Keratinocyte (primary cell): Measurements from ENCODE around the gene FRMD3. TPM values are rescaled to one million over a fixed set of nuclear protein-coding genes. Genes with fewer than 3 reads are reported as not detected.
A peak's percentile ranks its signal among the peaks of the same experiment; 100 is the strongest.

ENCODE experiments used
- DNase-seq: peaks from one replicate; pipeline ENCODE4 v3.0.0-alpha.2; 2011; ENCODE audit warnings: low read depth, missing footprints, low spot score
- FAIRE-seq: peaks from 2 replicates; lab custom pipeline; 2011; peaks lifted over from hg19 to GRCh38; lab: Jason Lieb, UNC
- H2AFZ ChIP-seq: 2 replicates; pipeline ENCODE4 v1.6.0; 2012; ENCODE audit warnings: low read length, control low read depth, inconsistent platforms; ENCODE audit not compliant: control insufficient read depth
- H3K27ac ChIP-seq: 2 replicates; pipeline ENCODE4 v1.5.1; 2011; ENCODE audit warnings: low read length; ENCODE audit not compliant: control insufficient read depth, insufficient read depth
- H3K27me3 ChIP-seq: 3 replicates; pipeline ENCODE4 v1.6.0; 2011; ENCODE audit warnings: low read length; ENCODE audit not compliant: control insufficient read depth, insufficient read depth; ENCODE audit errors: extremely low read depth
- H3K36me3 ChIP-seq, 2 experiments: 2 replicates in 1 of 2; 3 replicates in 1 of 2; pipeline ENCODE4 v1.5.1; 2011; ENCODE audit warnings: low read length in 2 of 2, mild to moderate bottlenecking in 1 of 2; ENCODE audit not compliant: control insufficient read depth in 2 of 2, insufficient read depth in 2 of 2; ENCODE audit errors: extremely low read depth in 1 of 2
- H3K4me1 ChIP-seq: 3 replicates; pipeline ENCODE4 v1.5.1; 2011; ENCODE audit warnings: low read length; ENCODE audit not compliant: control insufficient read depth, insufficient read depth; ENCODE audit errors: extremely low read depth
- H3K4me2 ChIP-seq: 3 replicates; pipeline ENCODE4 v1.6.0; 2011; ENCODE audit warnings: low read depth, low read length; ENCODE audit not compliant: control insufficient read depth, insufficient read depth; ENCODE audit errors: extremely low read depth
- H3K4me3 ChIP-seq, 3 experiments: fragments of 200-600 bp in 1 of 3; sonication (generic) in 1 of 3; 2 replicates in 2 of 3; 3 replicates in 1 of 3; pipeline ENCODE4 v1.5.1; 2011 to 2016; ENCODE audit warnings: low read length in 3 of 3, mild to moderate bottlenecking in 3 of 3, control low read depth in 2 of 3, inconsistent platforms in 1 of 3, low read depth in 1 of 3, mixed read lengths in 1 of 3, mixed run types in 1 of 3, moderate library complexity in 1 of 3; ENCODE audit not compliant: control insufficient read depth in 2 of 3, insufficient read depth in 2 of 3; ENCODE audit errors: extremely low read depth in 1 of 3
- H3K79me2 ChIP-seq: 2 replicates; pipeline ENCODE4 v1.6.0; 2012; ENCODE audit warnings: low read length; ENCODE audit not compliant: control insufficient read depth, insufficient read depth
- H3K9ac ChIP-seq: 3 replicates; pipeline ENCODE4 v1.6.0; 2011; ENCODE audit warnings: low read length; ENCODE audit not compliant: control insufficient read depth, insufficient read depth; ENCODE audit errors: extremely low read depth
- H3K9me1 ChIP-seq: 3 replicates; pipeline ENCODE4 v1.6.0; 2011; ENCODE audit warnings: low read length; ENCODE audit not compliant: control insufficient read depth, insufficient read depth; ENCODE audit errors: extremely low read depth
- H3K9me3 ChIP-seq: 2 replicates; pipeline ENCODE4 v1.5.1; 2012; ENCODE audit warnings: low read depth, low read length; ENCODE audit not compliant: control insufficient read depth
- H4K20me1 ChIP-seq: 3 replicates; pipeline ENCODE4 v1.6.0; 2011; ENCODE audit warnings: low read length; ENCODE audit not compliant: control insufficient read depth, insufficient read depth; ENCODE audit errors: extremely low read depth
- EZH2 ChIP-seq: IDR thresholded peaks from one replicate; pipeline ENCODE4 v1.6.1; 2012; ENCODE audit warnings: inconsistent platforms, mild to moderate bottlenecking, low read length, moderate library complexity
- dilution Hi-C: fragments of 300-500 bp; cut with MboI; formaldehyde crosslinking; loops from one replicate; pipeline ENCODE4 v1.7.0; 2020; ENCODE audit warnings: low sequenced_read_pairs; ENCODE audit not compliant: extremely low pct_ligation_motif_present
- polyA minus RNA-seq, 3 experiments: library from RNA; depleted of rRNA, polyadenylated mRNA; stranded (reverse); fragments of >200 nt; gene quantifications; 1 replicate in 1 of 3; 2 replicates in 1 of 3; 3 replicates in 1 of 3; pipeline ENCODE4 v1.2.3, GENCODE V29; 2011
- polyA plus RNA-seq, 5 experiments: library from polyadenylated mRNA; depleted of rRNA in 3 of 5; stranded (reverse) in 3 of 5; stranded (forward) in 1 of 5; unstranded in 1 of 5; fragments of >200 nt; gene quantifications; 1 replicate in 1 of 5; 2 replicates in 3 of 5; 3 replicates in 1 of 5; pipeline versions ENCODE4 v1.2.1 to v1.2.3, GENCODE V29; 2011 to 2012; ENCODE audit warnings: missing spikeins in 2 of 5, low read depth in 1 of 5, low replicate concordance in 1 of 5
- TF ChIP-seq, protein P1 (sequence below), 3 experiments: IDR thresholded peaks in 1 of 3; conservative IDR thresholded peaks in 1 of 3; optimal IDR thresholded peaks in 1 of 3; 2 replicates in 2 of 3; 3 replicates in 1 of 3; pipeline versions ENCODE3 to v1.5.1; 2011; ENCODE audit warnings: low read length in 3 of 3, mild to moderate bottlenecking in 3 of 3, moderate library complexity in 2 of 3, control low read depth in 1 of 3, inconsistent platforms in 1 of 3; ENCODE audit not compliant: insufficient read depth in 2 of 3; ENCODE audit errors: extremely low read depth in 1 of 3

Gene FRMD3
- polyA plus RNA-seq (0.07 to 0.21 TPM (median 0.10 TPM) in 3 replicates), polyA minus RNA-seq (0.16 to 0.26 TPM in 2 of 3 replicates, not detected in the other)
- 0.92 TPM for polyA plus RNA-seq (2011; ENCODE audit: low read depth)
- polyA plus RNA-seq (2011; cell fraction: cytosol; rRNA removed): 0.18 and 0.38 TPM in 2 replicates
- 0.60 and 0.61 TPM in 2 replicates for polyA plus RNA-seq (2011; cell fraction: nucleus; rRNA removed)
- polyA plus RNA-seq (2012; ENCODE audit: low replicate concordance): 0.21 and 0.30 TPM in 2 replicates
- polyA minus RNA-seq (2011; cell fraction: cytosol; rRNA and poly(A)+ RNA removed): not detected
- 0.31 and 0.32 TPM in 2 replicates for polyA minus RNA-seq (2011; cell fraction: nucleus; rRNA and poly(A)+ RNA removed)

DNA sequence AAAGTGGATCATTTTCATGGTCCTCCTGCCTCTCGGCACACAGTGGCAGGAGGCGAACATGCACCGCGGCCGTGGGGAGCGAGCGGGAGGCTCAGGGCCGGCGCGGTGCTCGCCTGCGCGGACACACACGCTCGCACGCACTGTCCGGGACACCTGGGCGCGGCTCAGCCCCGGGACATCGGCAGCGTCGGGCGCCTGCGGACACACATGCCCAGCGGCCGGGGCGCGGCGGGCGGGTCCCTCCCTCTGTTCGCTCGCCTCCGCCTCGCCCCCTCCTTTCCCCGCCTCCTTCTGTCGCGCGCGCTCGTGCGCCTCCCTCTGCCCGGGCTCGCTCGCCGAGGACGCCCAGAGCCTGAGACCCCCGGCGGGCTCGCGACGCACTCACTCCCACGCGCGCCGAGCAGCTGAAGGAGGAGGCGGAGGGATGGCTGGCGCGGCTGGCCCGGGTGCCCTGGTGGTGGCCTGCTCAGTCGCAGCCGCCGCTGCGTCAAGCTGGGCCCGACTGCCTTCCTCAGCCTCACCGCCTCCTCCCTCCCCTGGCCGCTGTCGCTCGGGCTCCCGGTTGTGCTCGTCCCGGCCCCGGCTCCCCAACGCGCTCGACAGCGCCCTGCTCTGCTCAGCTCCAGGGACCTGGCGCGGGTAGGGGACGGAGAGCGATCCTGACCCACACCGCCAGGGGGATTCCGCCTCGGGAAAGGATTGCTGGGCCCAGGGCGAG is at the start of gene FRMD3:
Gene FRMD3 (minus strand): TSS at position 230 of the 718 bp plus-strand sequence. CDS start 170 bp downstream, at position 60.
- Histone ChIP-seq H3K4me3 (peak within 1 kb of the TSS; percentile 27 to 34 (median 29)), H4K20me1 (no peaks in the 10 kb centered on the region), H3K4me2 (peak within 1 kb of the TSS; percentile 41), H3K27me3 (peaks cover 38% of the 10 kb centered on the region), H3K9ac (no peak within 1 kb of the TSS), H3K9me1 (no peaks in the 10 kb centered on the region), H3K36me3 (no peaks in the 10 kb centered on the region), H2AFZ (peak within 1 kb of the TSS; percentile 30), H3K9me3 (no peaks in the 10 kb centered on the region), H3K27ac (no peak within 1 kb of the TSS), H3K4me1 (no peaks in the 10 kb centered on the region), H3K79me2 (no peaks in the 10 kb centered on the region)
- FAIRE-seq (no peak), DNase-seq (no peak)
- dilution Hi-C loops: no loop called here
- TF ChIP-seq, protein P1, sequence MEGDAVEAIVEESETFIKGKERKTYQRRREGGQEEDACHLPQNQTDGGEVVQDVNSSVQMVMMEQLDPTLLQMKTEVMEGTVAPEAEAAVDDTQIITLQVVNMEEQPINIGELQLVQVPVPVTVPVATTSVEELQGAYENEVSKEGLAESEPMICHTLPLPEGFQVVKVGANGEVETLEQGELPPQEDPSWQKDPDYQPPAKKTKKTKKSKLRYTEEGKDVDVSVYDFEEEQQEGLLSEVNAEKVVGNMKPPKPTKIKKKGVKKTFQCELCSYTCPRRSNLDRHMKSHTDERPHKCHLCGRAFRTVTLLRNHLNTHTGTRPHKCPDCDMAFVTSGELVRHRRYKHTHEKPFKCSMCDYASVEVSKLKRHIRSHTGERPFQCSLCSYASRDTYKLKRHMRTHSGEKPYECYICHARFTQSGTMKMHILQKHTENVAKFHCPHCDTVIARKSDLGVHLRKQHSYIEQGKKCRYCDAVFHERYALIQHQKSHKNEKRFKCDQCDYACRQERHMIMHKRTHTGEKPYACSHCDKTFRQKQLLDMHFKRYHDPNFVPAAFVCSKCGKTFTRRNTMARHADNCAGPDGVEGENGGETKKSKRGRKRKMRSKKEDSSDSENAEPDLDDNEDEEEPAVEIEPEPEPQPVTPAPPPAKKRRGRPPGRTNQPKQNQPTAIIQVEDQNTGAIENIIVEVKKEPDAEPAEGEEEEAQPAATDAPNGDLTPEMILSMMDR (optimal IDR thresholded peaks at IDR 0.05 in 1 of 3, IDR thresholded peaks at IDR 0.05 in 1 of 3, conservative IDR thresholded peaks at IDR 0.05 in 1 of 3; ENCODE audit: extremely low read depth in 1 of 3, insufficient read depth in 2 of 3, low read length in 3 of 3): peak; percentile 24 to 49 (median 48)
- peak; percentile 16 for TF ChIP-seq EZH2

DNA sequence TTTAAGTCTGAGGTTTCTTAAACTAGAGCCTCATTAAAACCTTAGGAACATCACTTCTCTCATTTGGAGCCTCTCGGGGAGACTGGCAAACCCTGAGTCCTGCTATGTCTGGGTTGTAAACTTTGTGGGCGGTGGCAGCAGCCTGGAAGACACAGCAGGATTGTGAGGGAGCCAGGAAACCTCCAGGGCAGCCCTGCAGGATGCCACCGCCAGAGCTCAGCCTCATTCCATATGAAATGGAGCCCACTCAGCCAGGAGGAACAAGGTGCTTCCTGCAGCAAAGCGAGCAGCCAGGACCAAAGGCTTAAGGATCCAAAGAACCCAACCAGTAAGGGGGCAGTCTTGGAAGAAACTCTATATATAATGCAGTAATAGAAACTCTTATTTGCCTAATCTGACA is 46.8 kb upstream of the FRMD3 start:
- H3K27me3 ChIP-seq: no peaks in the 10 kb centered on the region
- H4K20me1 ChIP-seq: no peaks in the 10 kb centered on the region
- no peaks in the 10 kb centered on the region for H3K4me1 ChIP-seq
- no peak overlapping the region for H3K4me2 ChIP-seq
- H3K79me2 ChIP-seq: no peaks in the 10 kb centered on the region
- no peak overlapping the region for H3K27ac ChIP-seq
- H2AFZ ChIP-seq: no peak overlapping the region
- dilution Hi-C loops: no loop called here
- TF ChIP-seq EZH2: no peak
- TF ChIP-seq, protein P1 (optimal IDR thresholded peaks at IDR 0.05 in 1 of 3, IDR thresholded peaks at IDR 0.05 in 1 of 3, conservative IDR thresholded peaks at IDR 0.05 in 1 of 3; ENCODE audit: extremely low read depth in 1 of 3, insufficient read depth in 2 of 3, low read length in 3 of 3): no peak
- no peak overlapping the region for H3K4me3 ChIP-seq
- no peak for FAIRE-seq
- no peaks in the 10 kb centered on the region for H3K9me1 ChIP-seq
- H3K9me3 ChIP-seq: no peaks in the 10 kb centered on the region
- no peaks in the 10 kb centered on the region for H3K36me3 ChIP-seq
- no peak overlapping the region for H3K9ac ChIP-seq
- no peak for DNase-seq
